B cell (primary cell): ENCODE data around the gene SCN1A. TPM values are rescaled to one million over a fixed set of nuclear protein-coding genes. Genes with fewer than 3 reads are reported as not detected.

Experiments used
- ATAC-seq: fragments of 200-7000 bp; cut with Tn5 transposase; one replicate; pipeline ENCODE4 v1.10.0; 2021; ENCODE audit warnings: low read depth, mild to moderate bottlenecking, moderate number of reproducible peaks, moderate library complexity
- CTCF ChIA-PET: fragments of 350-600 bp; sonication (Branson Sonifier 250); formaldehyde crosslinking; loops from one replicate; lab custom pipeline; 2021; ENCODE audit warnings: antibody characterized with exemption, inconsistent platforms; lab: Charles Lee
- POLR2A ChIA-PET: fragments of 350-600 bp; sonication (Branson Sonifier 250); formaldehyde crosslinking; loops from one replicate; lab custom pipeline; 2021; ENCODE audit warnings: antibody characterized with exemption; lab: Charles Lee
- DNase-seq: peaks from one replicate; pipeline ENCODE4 v3.0.0; 2013
- H2AFZ ChIP-seq: 2 replicates; pipeline ENCODE4 v1.6.1; 2012; ENCODE audit warnings: mild to moderate bottlenecking, low read depth, low read length; ENCODE audit not compliant: insufficient read depth, poor library complexity, severe bottlenecking
- H3K27ac ChIP-seq, 2 donors: 1 replicate in 1 of 2; 2 replicates in 1 of 2; pipeline ENCODE4 v1.5.1; 2012 to 2013; ENCODE audit warnings: low read length in 2 of 2, mild to moderate bottlenecking in 2 of 2, moderate library complexity in 1 of 2
- H3K27me3 ChIP-seq, 4 experiments: fragments of 200-600 bp in 1 of 4; sonication (generic) in 1 of 4; replicated peaks in 1 of 4; 1 replicate in 2 of 4; 2 replicates in 2 of 4; pipeline versions ENCODE4 v1.6.1 to v1.7.0; 2013 to 2016; ENCODE audit warnings: low read length in 3 of 4, mild to moderate bottlenecking in 2 of 4, mixed read lengths in 1 of 4, moderate library complexity in 1 of 4; ENCODE audit not compliant: insufficient read depth in 4 of 4, control insufficient read depth in 3 of 4; ENCODE audit errors: control extremely low read depth in 1 of 4
- H3K36me3 ChIP-seq, 2 experiments: replicated peaks in 1 of 2; 1 replicate in 1 of 2; 2 replicates in 1 of 2; pipeline versions ENCODE4 v1.6.1 to v1.7.1; 2013; ENCODE audit warnings: low read length in 1 of 2; ENCODE audit not compliant: insufficient read depth in 2 of 2, control insufficient read depth in 1 of 2; ENCODE audit errors: control extremely low read depth in 1 of 2, extremely low read depth in 1 of 2
- H3K4me1 ChIP-seq, 2 donors: fragments of 200-600 bp in 1 of 2; sonication (generic) in 1 of 2; 1 replicate in 1 of 2; 2 replicates in 1 of 2; pipeline versions ENCODE4 v1.5.1 to v1.6.1; 2013 to 2017; ENCODE audit warnings: low read length in 2 of 2; ENCODE audit not compliant: control insufficient read depth in 2 of 2, insufficient read depth in 2 of 2
- H3K4me2 ChIP-seq: replicated peaks from 2 replicates; pipeline ENCODE3; 2012; ENCODE audit warnings: mild to moderate bottlenecking, low read depth, low read length; ENCODE audit not compliant: poor library complexity, severe bottlenecking
- H3K4me3 ChIP-seq, 5 experiments: fragments of 200-600 bp in 1 of 5; sonication (generic) in 1 of 5; 1 replicate in 3 of 5; 2 replicates in 2 of 5; pipeline versions ENCODE4 v1.5.1 to v1.7.0; 2011 to 2016; ENCODE audit warnings: low read length in 4 of 5, mild to moderate bottlenecking in 4 of 5, low read depth in 2 of 5, control low read depth in 1 of 5, moderate library complexity in 1 of 5; ENCODE audit not compliant: insufficient read depth in 1 of 5; ENCODE audit errors: control extremely low read depth in 1 of 5, extremely low read depth in 1 of 5
- H3K79me2 ChIP-seq: fragments of 200-600 bp; sonication (generic); one replicate; pipeline ENCODE4 v1.6.0; 2016; ENCODE audit warnings: low read length; ENCODE audit not compliant: control insufficient read depth, insufficient read depth
- H3K9ac ChIP-seq: fragments of 200-600 bp; sonication (generic); 2 replicates; pipeline ENCODE4 v1.6.1; 2017; ENCODE audit warnings: mild to moderate bottlenecking, low read length, moderate library complexity
- H3K9me3 ChIP-seq, 3 donors: one replicate each; pipeline versions ENCODE4 v1.6.1 to v1.7.1; 2013; ENCODE audit warnings: low read length in 2 of 3; ENCODE audit not compliant: control insufficient read depth in 2 of 3, insufficient read depth in 1 of 3; ENCODE audit errors: control extremely low read depth in 1 of 3
- H4K20me1 ChIP-seq: 2 replicates; pipeline ENCODE4 v1.6.0; 2012; ENCODE audit warnings: mild to moderate bottlenecking, low read length; ENCODE audit not compliant: insufficient read depth, control insufficient read depth, poor library complexity, severe bottlenecking
- H3K27ac Mint-ChIP-seq: one replicate; pipeline ENCODE4 v1.8.0; 2021; ENCODE audit warnings: mixed read lengths
- H3K27me3 Mint-ChIP-seq: one replicate; pipeline ENCODE4 v1.8.0; 2021; ENCODE audit warnings: mixed read lengths
- H3K4me1 Mint-ChIP-seq: one replicate; pipeline ENCODE4 v1.8.0; 2021; ENCODE audit warnings: mixed read lengths
- H3K4me3 Mint-ChIP-seq: one replicate; pipeline ENCODE4 v1.8.0; 2021; ENCODE audit warnings: mixed read lengths
- H3K9me3 Mint-ChIP-seq: one replicate; pipeline ENCODE4 v1.8.0; 2022; ENCODE audit warnings: mixed read lengths; ENCODE audit not compliant: insufficient read depth
- CTCF ChIP-seq: fragments of 200-600 bp; IDR thresholded peaks from one replicate; pipeline ENCODE4 v1.8.0; 2022; ENCODE audit warnings: antibody characterized with exemption, mild to moderate bottlenecking
- EZH2 ChIP-seq: IDR thresholded peaks from 2 replicates; pipeline ENCODE4 v1.6.1; 2012; ENCODE audit warnings: borderline replicate concordance, low read depth, mild to moderate bottlenecking, moderate library complexity, low read length; ENCODE audit not compliant: insufficient read depth, poor library complexity, severe bottlenecking
- WGBS: methylation state at CpG from one replicate; pipeline ENCODE4 v1.1.5; 2013; ENCODE audit warnings: missing lambda C conversion rate; ENCODE audit not compliant: insufficient coverage; 5-methylcytosine and 5-hydroxymethylcytosine counted together
- intact Hi-C: fragments of 100-400 bp; cut with micrococcal nuclease; formaldehyde crosslinking; loops from one replicate; pipeline ENCODE4 v1.10.0; 2022
- polyA plus RNA-seq: library from polyadenylated mRNA; depleted of rRNA; stranded (reverse); fragments of >200 nt; gene quantifications from 2 replicates; pipeline ENCODE4 v1.2.3, GENCODE V29; 2012
- total RNA-seq, 2 donors: library from RNA; stranded (reverse); fragments of 120-200 nt in 1 of 2; gene quantifications; 1 replicate in 1 of 2; 2 replicates in 1 of 2; pipeline versions ENCODE4 v1.2.3 to v1.2.4, GENCODE V29; 2013 to 2022

The SCN1A gene
- total and polyA plus RNA-seq, 2 donors (not counting 1 experiment from before 2014, with no cell fraction given), result not detected

DNA sequence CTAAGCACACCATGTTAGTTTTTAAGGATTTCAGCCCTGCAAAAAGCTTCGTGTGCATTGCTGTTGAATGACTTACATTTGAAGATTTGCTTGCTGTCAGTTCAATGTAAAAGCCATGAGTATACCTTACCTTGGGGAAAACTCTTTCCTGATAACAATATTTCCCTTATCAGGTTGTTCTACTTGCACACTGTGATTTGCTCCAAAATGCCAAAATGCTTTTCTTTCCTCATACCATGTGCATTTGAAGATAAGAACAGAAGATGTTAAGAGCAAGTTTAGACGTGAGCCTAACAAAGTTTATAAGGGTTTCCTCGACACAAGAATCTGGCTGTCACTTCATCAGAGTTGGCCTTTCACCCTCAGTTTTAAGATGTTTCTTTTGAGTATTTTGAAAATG lies 57.6 kb downstream of the SCN1A start:
- no peaks in the 10 kb centered on the region for H3K9me3 Mint-ChIP-seq
- CTCF ChIA-PET, result no interaction called here

GRCh38 chr2:166068981-166069380 lies 58.8 kb downstream of the SCN1A start:
- Histone ChIP-seq H3K27me3 (no peaks in the 10 kb centered on the region), H3K79me2 (no peaks in the 10 kb centered on the region), H3K4me1 (no peaks in the 10 kb centered on the region), H4K20me1 (no peaks in the 10 kb centered on the region), H2AFZ (no peak overlapping the region), H3K4me2 (no peak overlapping the region), H3K4me3 (no peak overlapping the region), H3K36me3 (no peaks in the 10 kb centered on the region), H3K9me3 (no peaks in the 10 kb centered on the region), H3K9ac (no peak overlapping the region), H3K27ac (no peak overlapping the region)
- whole genome bisulfite sequencing, result 100% methylated on average over 1 of the region's 1 CpG
- Mint-ChIP-seq H3K27ac (no peak overlapping the region), H3K9me3 (no peaks in the 10 kb centered on the region), H3K4me1 (no peaks in the 10 kb centered on the region), H3K4me3 (no peak overlapping the region), H3K27me3 (no peaks in the 10 kb centered on the region)
- ChIA-PET POLR2A (no interaction called here), CTCF (no interaction called here)
- DNase-seq (no peak), ATAC-seq (no peak)
- intact Hi-C loops, result no loop called here
- TF ChIP-seq CTCF (no peak), EZH2 (no peak)

More for the DNA sequence above, 57.6 kb downstream of the SCN1A start:
- TF ChIP-seq CTCF (no peak), EZH2 (no peak)
- Mint-ChIP-seq H3K27ac (no peak overlapping the region), H3K4me1 (no peaks in the 10 kb centered on the region), H3K27me3 (no peaks in the 10 kb centered on the region), H3K4me3 (no peak overlapping the region)
- no CpG with 5 or more reads among the region's 3 CpGs for WGBS
- ATAC-seq, result no peak
- no peak overlapping the region for H2AFZ ChIP-seq
- H3K36me3 ChIP-seq, result no peaks in the 10 kb centered on the region
- no peaks in the 10 kb centered on the region for H3K9me3 ChIP-seq
- intact Hi-C loops, result no loop called here
- H3K9ac ChIP-seq, result no peak overlapping the region
- H3K27me3 ChIP-seq, result no peaks in the 10 kb centered on the region
- H3K79me2 ChIP-seq, result no peaks in the 10 kb centered on the region
- no peaks in the 10 kb centered on the region for H4K20me1 ChIP-seq
- DNase-seq, result no peak
- no peak overlapping the region for H3K4me3 ChIP-seq
- H3K4me1 ChIP-seq, result no peaks in the 10 kb centered on the region
- no peak overlapping the region for H3K4me2 ChIP-seq
- POLR2A ChIA-PET, result no interaction called here
- H3K27ac ChIP-seq, result no peak overlapping the region
